Right cardiac atrium (tissue), 5 donors: ENCODE results near the gene GCA. TPM values are rescaled to one million over a fixed set of nuclear protein-coding genes. Genes with fewer than 3 reads are reported as not detected.

Experiments
- ATAC-seq, 2 donors: fragments of 200-7000 bp; cut with Tn5 transposase; one replicate each; pipeline versions ENCODE4 v1.8.0 to v1.9.1; 2020; ENCODE audit warnings: moderate library complexity in 2 of 2, mild to moderate bottlenecking in 1 of 2
- DNase-seq, 3 donors: peaks; one replicate each; pipeline ENCODE4 v3.0.0-alpha.2; 2020
- H3K27ac ChIP-seq: one replicate; pipeline ENCODE4 v1.5.1; 2013; ENCODE audit warnings: mild to moderate bottlenecking, low read length, control low read depth, moderate library complexity
- H3K27me3 ChIP-seq: one replicate; pipeline ENCODE4 v1.6.1; 2013; ENCODE audit not compliant: control insufficient read depth, insufficient read depth
- H3K4me1 ChIP-seq: one replicate; pipeline ENCODE4 v1.6.1; 2013; ENCODE audit warnings: low read length; ENCODE audit not compliant: control insufficient read depth, insufficient read depth
- H3K4me3 ChIP-seq: one replicate; pipeline ENCODE4 v1.5.1; 2013; ENCODE audit warnings: low read length, control low read depth
- H3K9me3 ChIP-seq: one replicate; pipeline ENCODE4 v1.6.1; 2013; ENCODE audit warnings: low read length; ENCODE audit not compliant: control insufficient read depth
- WGBS: extraction: QIAGEN DNeasy Blood & Tissue Kit; methylation state at CpG from one replicate; pipeline ENCODE4 v1.1.7; 2013; 5-methylcytosine and 5-hydroxymethylcytosine counted together
- intact Hi-C, 4 donors: fragments of 100-400 bp; cut with DNase I; formaldehyde crosslinking; loops; one replicate each; pipeline versions ENCODE4 v1.11.0 to v1.14.0; 2022 to 2023
- polyA plus RNA-seq: library from polyadenylated mRNA; stranded (reverse); fragments of 200-250 nt; gene quantifications from one replicate; pipeline ENCODE4 v1.2.3, GENCODE V29; 2013
- total RNA-seq, 4 donors: library from RNA; stranded (reverse); fragmentation: NEBNext Ultra II Directional; extraction: Animal tissue kit (Norgen Biotek cat#: 25700); gene quantifications; one replicate each; pipeline ENCODE4 v1.2.1, GENCODE V29; 2021
- donor health status: healthy with polysubstance abuse.
- donor health status: DM: no; HTN: yes; CAD: no.
- donor health status: DM: no; HTN: no; CAD: no.
- donor health status: DM: no; HTN: yes; CAD: no; lungs with severe emphysema.
- donor health status: DM: yes; HTN: yes; CAD: no.

Gene GCA
- total and polyA plus RNA-seq, 5 donors, result 7.7 to 13.7 (median 13.0) TPM

DNA sequence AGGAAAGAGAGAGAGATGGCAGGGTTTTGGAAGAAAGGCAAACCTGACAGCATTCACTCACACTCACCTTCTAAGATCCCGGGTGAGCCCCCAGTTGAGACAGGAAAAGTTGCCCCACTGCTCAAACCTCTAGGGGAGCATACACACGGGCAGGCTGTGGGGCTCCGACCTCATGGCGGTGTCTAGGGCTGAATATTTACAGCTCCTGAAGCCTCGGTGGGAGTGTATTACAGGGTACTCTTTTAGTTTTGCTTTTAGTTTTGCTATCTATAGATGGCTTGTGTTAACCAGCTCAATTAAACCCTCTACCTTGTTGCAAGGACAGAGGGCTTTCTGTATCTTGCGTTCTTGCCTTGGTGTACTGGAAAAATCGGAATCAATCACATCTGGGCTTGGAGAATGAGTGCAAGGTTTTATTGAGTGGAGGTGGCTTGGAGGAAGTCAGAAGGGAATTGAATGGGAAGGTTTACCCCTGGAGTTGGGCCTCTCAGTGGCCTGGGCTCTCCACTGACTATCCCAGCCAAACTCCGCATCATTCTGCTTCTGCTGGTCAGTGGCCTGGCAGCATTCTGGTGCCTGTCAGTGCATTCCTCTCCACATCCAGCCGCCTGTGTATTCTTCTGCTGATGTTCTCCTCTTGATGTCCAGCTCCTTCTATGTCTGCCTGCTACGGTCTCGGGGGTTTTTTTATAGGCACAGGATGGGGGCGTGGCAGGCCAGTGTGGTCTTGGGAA is 15.3 kb upstream of the GCA start:
- 87% methylated on average over 12 of the region's 12 CpGs for WGBS
- ATAC-seq (no peak), DNase-seq (no peak)
- Histone ChIP-seq H3K4me3 (no peak overlapping the region), H3K9me3 (no peaks in the 10 kb centered on the region), H3K4me1 (no peaks in the 10 kb centered on the region), H3K27me3 (no peaks in the 10 kb centered on the region), H3K27ac (no peak overlapping the region)
- intact Hi-C loops, result no loop called here

DNA sequence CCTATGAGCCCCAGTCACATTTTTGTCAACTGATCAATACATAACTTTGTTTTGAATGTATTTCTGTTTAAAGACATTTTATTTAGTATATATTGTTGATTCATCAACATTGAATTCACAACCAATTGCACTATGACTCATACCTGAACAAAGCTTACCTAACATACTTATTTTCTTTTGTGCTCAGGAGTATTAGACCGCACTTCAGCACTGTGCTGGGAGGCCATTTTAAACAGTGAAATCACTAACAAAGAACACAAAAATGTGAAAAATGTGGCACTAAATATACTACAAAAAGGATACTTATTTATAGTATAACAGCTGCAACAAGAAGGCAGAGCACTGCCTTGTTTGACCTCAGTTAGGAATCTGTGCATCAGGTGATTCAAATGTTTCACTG is 13.1 kb upstream of the GCA start:
- WGBS, result 97% methylated on average over 1 of the region's 1 CpG
- ATAC-seq (no peak), DNase-seq (no peak)
- Histone ChIP-seq H3K27me3 (no peaks in the 10 kb centered on the region), H3K4me3 (no peak overlapping the region), H3K27ac (no peak overlapping the region), H3K4me1 (no peaks in the 10 kb centered on the region), H3K9me3 (no peaks in the 10 kb centered on the region)
- intact Hi-C loops, result no loop called here

DNA sequence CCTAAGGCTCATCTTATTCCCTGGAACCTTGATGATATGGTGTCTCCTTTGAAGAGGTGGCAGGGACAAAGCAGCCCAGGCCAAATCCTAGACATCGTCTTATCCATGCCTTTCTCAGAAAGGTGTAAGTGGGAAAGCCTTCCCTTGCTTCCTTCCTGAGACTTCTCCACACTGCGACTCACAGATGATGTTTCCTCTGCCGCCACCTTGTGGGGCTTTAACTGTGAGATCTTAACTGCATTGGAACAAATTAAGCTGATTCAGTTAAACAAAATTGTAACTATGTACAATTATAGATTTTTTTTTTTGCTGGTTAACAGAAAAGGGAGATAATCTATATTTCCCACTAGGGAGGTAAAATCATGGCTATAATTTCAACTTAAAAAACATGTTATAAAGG is 10.0 kb upstream of the GCA start:
- DNase-seq (peak in 1 of 3 donors; percentile 60), ATAC-seq (no peak)
- H3K4me1 ChIP-seq, result no peaks in the 10 kb centered on the region
- H3K27ac ChIP-seq, result no peak overlapping the region
- WGBS, result 30% methylated on average over 3 of the region's 3 CpGs
- no peaks in the 10 kb centered on the region for H3K9me3 ChIP-seq
- H3K4me3 ChIP-seq, result no peak overlapping the region
- no peaks in the 10 kb centered on the region for H3K27me3 ChIP-seq
- intact Hi-C loops, result no loop called here

DNA sequence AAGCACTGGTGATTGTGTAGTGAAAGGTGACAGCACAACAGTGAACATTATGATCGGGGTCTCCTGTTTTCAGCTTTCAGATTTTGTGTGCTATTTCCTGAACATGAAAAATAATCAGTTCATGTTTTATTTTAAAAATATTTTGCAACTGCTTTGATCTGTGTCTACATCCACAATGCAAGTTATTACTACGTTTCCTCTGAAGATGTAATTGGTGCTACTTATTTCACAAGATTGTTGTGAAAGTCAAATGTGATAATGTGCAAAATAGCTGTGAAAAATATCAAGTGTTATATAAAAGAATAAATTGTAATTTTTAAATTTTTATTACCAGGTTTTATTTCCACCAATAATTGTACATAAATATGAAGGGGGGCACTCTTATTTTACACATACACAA is 6.1 kb upstream of the GCA start:
- Histone ChIP-seq H3K9me3 (no peaks in the 10 kb centered on the region), H3K4me1 (no peaks in the 10 kb centered on the region), H3K27ac (no peak overlapping the region), H3K4me3 (no peak overlapping the region), H3K27me3 (no peaks in the 10 kb centered on the region)
- no peak for ATAC-seq
- intact Hi-C loops, result no loop called here
- 83% methylated on average over 2 of the region's 2 CpGs for WGBS
- DNase-seq, result no peak

DNA sequence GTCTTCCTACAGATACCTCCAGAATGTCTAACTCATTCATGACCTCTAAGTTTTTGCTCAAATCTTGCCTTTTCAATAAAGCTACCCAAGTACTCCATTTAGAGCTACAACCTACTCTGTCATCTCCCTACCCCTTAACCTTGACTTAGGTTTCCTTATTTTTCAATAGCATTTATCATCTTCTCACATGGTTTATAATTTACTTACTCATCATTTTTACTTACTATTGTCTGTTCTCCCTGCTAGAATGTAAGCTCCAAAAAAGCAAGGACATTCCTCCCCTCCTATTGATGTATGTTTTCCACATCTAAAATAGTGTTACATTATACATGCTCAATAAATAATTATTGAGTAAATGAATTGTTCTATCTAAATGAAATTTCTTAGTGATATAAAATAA is 3.1 kb upstream of the GCA start:
- ATAC-seq (no peak), DNase-seq (no peak)
- Histone ChIP-seq H3K4me1 (no peaks in the 10 kb centered on the region), H3K27me3 (no peaks in the 10 kb centered on the region), H3K4me3 (no peak overlapping the region), H3K27ac (no peak overlapping the region), H3K9me3 (no peaks in the 10 kb centered on the region)
- intact Hi-C loops, result no loop called here

DNA sequence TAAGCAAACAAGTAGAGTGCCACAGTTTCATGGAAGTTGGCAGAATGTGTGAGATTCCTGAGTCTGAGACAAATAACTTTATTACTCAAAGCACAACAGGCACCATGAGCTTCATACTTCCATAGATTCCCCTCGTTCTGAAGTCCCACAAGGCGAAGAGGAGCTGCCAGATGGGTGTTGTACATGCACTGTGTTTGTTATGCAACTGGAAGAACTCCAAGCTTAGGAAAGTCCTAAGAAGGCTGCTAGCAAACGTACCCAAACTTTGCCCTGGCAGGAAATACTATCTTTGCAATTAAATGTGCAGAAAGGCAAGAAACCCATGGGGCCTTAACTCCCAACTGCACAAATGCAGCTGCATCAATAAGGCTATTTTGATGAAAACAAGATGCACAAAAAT is 1.6 kb upstream of the GCA start:
- Histone ChIP-seq H3K9me3 (no peaks in the 10 kb centered on the region), H3K27ac (no peak overlapping the region), H3K4me3 (no peak overlapping the region), H3K4me1 (no peaks in the 10 kb centered on the region), H3K27me3 (no peaks in the 10 kb centered on the region)
- ATAC-seq, result no peak
- intact Hi-C loops, result no loop called here
- WGBS, result 48% methylated on average over 3 of the region's 3 CpGs
- DNase-seq, result peak in 1 of 3 donors; percentile 15

DNA sequence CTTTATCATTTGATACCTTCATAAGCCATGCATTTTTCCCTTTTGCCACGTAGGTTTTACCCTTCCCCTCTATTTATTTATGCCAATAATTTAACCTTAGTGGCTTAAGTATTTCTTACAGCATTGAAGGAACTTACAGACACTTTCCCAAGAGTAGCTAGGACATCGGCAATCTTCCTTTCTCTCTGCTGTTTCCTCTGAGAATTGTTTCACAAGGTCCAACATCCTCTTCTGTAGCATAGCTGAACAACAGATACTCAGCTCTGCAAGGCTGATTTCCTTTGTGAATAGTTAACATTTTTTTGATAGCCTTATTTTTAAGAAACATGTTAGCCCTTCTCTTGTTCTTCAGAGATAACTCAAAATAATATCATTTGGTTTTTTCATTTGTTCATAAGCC is 1.1 kb upstream of the GCA start:
- DNase-seq (no peak), ATAC-seq (no peak)
- Histone ChIP-seq H3K9me3 (no peaks in the 10 kb centered on the region), H3K4me3 (no peak overlapping the region), H3K27ac (no peak overlapping the region), H3K27me3 (no peaks in the 10 kb centered on the region), H3K4me1 (peaks cover 1% of the 10 kb centered on the region)
- intact Hi-C loops, result no loop called here
- 53% methylated on average over 2 of the region's 2 CpGs for WGBS

DNA sequence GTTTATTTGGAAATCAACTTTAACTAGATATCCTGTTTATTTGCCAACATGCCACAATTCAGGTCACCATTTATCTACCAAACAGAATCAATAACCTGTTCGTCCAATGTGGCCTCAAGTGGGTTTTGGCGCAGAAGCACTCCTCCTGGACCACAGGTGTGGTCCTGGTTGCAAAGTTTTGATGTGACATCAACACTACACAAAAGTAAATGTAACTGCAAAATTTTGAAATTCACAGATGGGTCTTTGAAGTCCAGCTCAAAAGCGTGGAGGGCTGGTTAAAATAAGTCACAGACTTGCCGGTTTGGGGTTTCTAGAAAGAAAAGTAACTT is 474 bp upstream of the GCA start:
- WGBS, result 53% methylated on average over 4 of the region's 4 CpGs
- H3K27me3 ChIP-seq, result no peaks in the 10 kb centered on the region
- ATAC-seq (no peak), DNase-seq (no peak)
- no peak overlapping the region for H3K27ac ChIP-seq
- no peaks in the 10 kb centered on the region for H3K9me3 ChIP-seq
- peak overlapping the region; percentile 54 for H3K4me3 ChIP-seq
- peaks cover 1% of the 10 kb centered on the region for H3K4me1 ChIP-seq
- intact Hi-C loops, result no loop called here

DNA sequence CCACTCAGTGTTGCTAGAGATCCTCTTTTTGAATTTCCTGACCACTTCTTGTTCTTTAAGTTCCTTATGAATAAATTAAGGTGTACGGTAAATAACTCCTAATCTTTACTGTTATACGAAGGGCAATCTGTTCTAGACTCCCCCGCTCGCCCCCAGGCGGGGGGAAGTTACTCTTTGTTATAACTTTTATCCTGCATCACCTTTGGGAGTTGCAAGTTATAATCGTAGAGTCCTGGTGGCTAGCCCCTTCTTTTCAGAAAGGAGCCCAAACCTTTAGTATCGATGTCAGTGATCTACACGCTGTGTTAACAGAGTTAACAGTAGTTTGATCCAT is 652 bp downstream of the GCA start:
- WGBS, result 9% methylated on average over 8 of the region's 8 CpGs
- H3K27me3 ChIP-seq, result no peaks in the 10 kb centered on the region
- ATAC-seq, result no peak
- H3K27ac ChIP-seq, result no peak overlapping the region
- no peaks in the 10 kb centered on the region for H3K9me3 ChIP-seq
- H3K4me1 ChIP-seq, result peaks cover 1% of the 10 kb centered on the region
- intact Hi-C loops, result no loop called here
- peak overlapping the region; percentile 54 for H3K4me3 ChIP-seq
- DNase-seq, result no peak

DNA sequence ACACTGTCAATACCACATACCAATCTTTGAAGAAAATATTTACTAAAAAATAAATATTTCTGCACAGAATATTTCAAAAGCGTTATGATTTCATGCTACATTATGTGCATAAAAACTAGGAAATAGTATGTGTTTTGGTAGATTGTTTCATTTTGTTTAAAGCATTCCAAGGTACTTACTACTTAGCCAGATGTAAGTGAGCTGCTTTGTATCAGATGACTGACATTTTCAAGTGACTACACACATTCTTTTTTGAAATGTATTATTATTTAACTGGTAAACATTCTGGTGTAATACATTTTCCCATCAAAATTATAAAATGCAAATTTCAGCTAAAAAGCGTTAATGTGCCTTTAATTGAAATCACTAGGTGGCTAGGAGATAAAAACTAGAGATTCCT is 21.5 kb downstream of the GCA start:
- no peaks in the 10 kb centered on the region for H3K27me3 ChIP-seq
- 86% methylated on average over 2 of the region's 2 CpGs for WGBS
- intact Hi-C loops, result no loop called here
- no peaks in the 10 kb centered on the region for H3K4me1 ChIP-seq
- H3K9me3 ChIP-seq, result no peaks in the 10 kb centered on the region
- DNase-seq, result no peak
- no peak for ATAC-seq
- no peak overlapping the region for H3K27ac ChIP-seq
- H3K4me3 ChIP-seq, result no peak overlapping the region

DNA sequence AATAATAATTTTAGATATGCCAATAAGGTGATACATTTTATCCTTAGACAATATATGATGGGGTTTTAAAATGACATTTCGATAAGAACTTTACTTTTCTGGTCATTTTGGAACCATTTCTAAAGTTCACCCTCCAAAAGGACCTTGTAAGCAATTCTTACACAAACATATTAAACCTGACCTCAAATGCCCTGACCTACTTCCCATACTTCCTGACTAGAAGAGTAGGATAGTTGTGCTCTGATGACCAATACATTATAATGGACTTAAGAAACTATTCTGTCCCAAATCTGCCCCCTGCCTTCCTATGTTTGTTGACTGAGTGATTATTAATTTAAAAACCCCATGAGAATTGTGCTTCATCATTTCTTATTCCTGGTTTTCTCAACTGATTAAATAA is 24.6 kb downstream of the GCA start:
- Histone ChIP-seq H3K4me3 (no peak overlapping the region), H3K4me1 (peaks cover 2% of the 10 kb centered on the region), H3K27me3 (no peaks in the 10 kb centered on the region), H3K27ac (no peak overlapping the region), H3K9me3 (no peaks in the 10 kb centered on the region)
- no peak for ATAC-seq
- intact Hi-C loops, result no loop called here
- 78% methylated on average over 1 of the region's 1 CpG for WGBS
- DNase-seq, result no peak

DNA sequence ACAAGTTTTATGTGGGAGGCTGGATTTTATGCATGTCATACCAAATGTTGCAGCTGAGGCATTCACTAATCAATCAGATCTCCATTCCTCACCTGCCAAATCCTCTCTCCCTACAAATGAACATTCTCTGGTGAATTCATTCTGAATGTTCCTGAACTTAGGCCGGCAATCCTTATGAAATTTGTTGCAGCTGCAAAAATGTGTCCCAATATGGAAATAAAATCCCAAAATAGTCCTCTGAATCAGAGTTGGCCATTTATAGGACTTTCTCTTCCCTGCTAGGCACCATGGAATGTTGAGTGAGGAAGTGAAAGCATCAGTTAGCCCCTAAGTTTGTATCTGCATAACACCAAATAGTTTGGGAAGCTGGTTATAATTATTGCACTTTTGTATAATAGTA is 25.6 kb downstream of the GCA start:
- intact Hi-C loops, result no loop called here
- Histone ChIP-seq H3K9me3 (no peaks in the 10 kb centered on the region), H3K27ac (no peak overlapping the region), H3K27me3 (no peaks in the 10 kb centered on the region), H3K4me1 (peaks cover 2% of the 10 kb centered on the region), H3K4me3 (no peak overlapping the region)
- no peak for DNase-seq
- 64% methylated on average over 1 of the region's 1 CpG for WGBS
- no peak for ATAC-seq
